Esophagus muscularis mucosa (tissue), 4 donors: Measurements from ENCODE around the gene SUN3. TPM values are rescaled to one million over a fixed set of nuclear protein-coding genes. Genes with fewer than 3 reads are reported as not detected.

ENCODE experiments used
- DNase-seq: peaks from one replicate; pipeline ENCODE4 v3.0.0-alpha.2; 2017; ENCODE audit errors: extremely low spot score
- H3K27ac ChIP-seq, 4 donors: fragments of 200-600 bp; sonication (generic); replicated peaks in 1 of 4; 1 replicate in 3 of 4; 2 replicates in 1 of 4; pipeline ENCODE4 v1.5.1; 2016 to 2019; ENCODE audit warnings: mild to moderate bottlenecking in 1 of 4
- H3K27me3 ChIP-seq, 4 donors: fragments of 200-600 bp; sonication (generic); one replicate each; pipeline versions ENCODE4 v1.5.1 to v1.6.0; 2016 to 2019
- H3K36me3 ChIP-seq, 4 donors: fragments of 200-600 bp; sonication (generic); one replicate each; pipeline ENCODE4 v1.5.1; 2016 to 2019
- H3K4me1 ChIP-seq, 4 donors: fragments of 200-600 bp; sonication (generic); one replicate each; pipeline ENCODE4 v1.5.1; 2016 to 2019
- H3K4me3 ChIP-seq, 4 donors: fragments of 200-600 bp; sonication (generic); 1 replicate in 2 of 4; 2 replicates in 2 of 4; pipeline ENCODE4 v1.5.1; 2016 to 2019; ENCODE audit warnings: mild to moderate bottlenecking in 4 of 4, moderate library complexity in 1 of 4
- H3K9me3 ChIP-seq, 4 donors: fragments of 200-600 bp; sonication (generic); 1 replicate in 3 of 4; 2 replicates in 1 of 4; pipeline ENCODE4 v1.5.1; 2016 to 2019
- CTCF ChIP-seq, 3 experiments: fragments of 200-600 bp in 2 of 3; fragments of 450-650 bp in 1 of 3; sonication (generic) in 2 of 3; IDR thresholded peaks; one replicate each; pipeline ENCODE4 v1.5.1; 2017 to 2019; ENCODE audit warnings: antibody characterized with exemption in 3 of 3, mild to moderate bottlenecking in 2 of 3, moderate library complexity in 1 of 3
- EP300 ChIP-seq: sonication (generic); formaldehyde crosslinking; IDR thresholded peaks from one replicate; pipeline ENCODE4 v1.6.1; 2017; ENCODE audit warnings: antibody characterized with exemption
- POLR2A ChIP-seq: fragments of 450-650 bp; IDR thresholded peaks from one replicate; pipeline ENCODE4 v1.6.1; 2017; ENCODE audit warnings: antibody characterized with exemption, moderate library complexity, mild to moderate bottlenecking, low read depth
- POLR2AphosphoS5 ChIP-seq, 2 donors: sonication (generic); formaldehyde crosslinking; IDR thresholded peaks; one replicate each; pipeline ENCODE4 v1.6.1; 2017; ENCODE audit warnings: antibody characterized with exemption in 2 of 2
- WGBS: methylation state at CpG from one replicate; pipeline ENCODE4 v1.1.5; 2018; 5-methylcytosine and 5-hydroxymethylcytosine counted together
- intact Hi-C: fragments of 100-400 bp; cut with DNase I; formaldehyde crosslinking; loops from one replicate; pipeline ENCODE4 v1.15.1; 2023
- total RNA-seq, 4 donors: library from RNA; depleted of rRNA; stranded (reverse); fragments of >200 nt; gene quantifications; one replicate each; pipeline versions ENCODE4 v1.1.0 to v1.2.1, GENCODE V29; 2016

Gene SUN3
- total RNA-seq, 4 donors from 2014 or later: not detected

- Histone ChIP-seq H3K36me3 (no peaks in the 10 kb centered on the region), H3K4me1 (no peaks in the 10 kb centered on the region), H3K9me3 (no peaks in the 10 kb centered on the region), H3K27me3 (no peaks in the 10 kb centered on the region), H3K27ac (no peak overlapping the region), H3K4me3 (no peak overlapping the region)
- DNase-seq: no peak
- intact Hi-C loops: no loop called here
- no peak for TF ChIP-seq EP300
- TF ChIP-seq CTCF (IDR thresholded peaks at IDR 0.05): no peak
- no peak for TF ChIP-seq POLR2A
- TF ChIP-seq POLR2AphosphoS5 (IDR thresholded peaks at IDR 0.05): no peak
- WGBS: 66% methylated on average over 8 of the region's 8 CpGs
Observed at GRCh38 chr7:48052748-48053147, 23.8 kb upstream of the SUN3 start.

- Histone ChIP-seq H3K36me3 (no peaks in the 10 kb centered on the region), H3K9me3 (no peaks in the 10 kb centered on the region), H3K4me3 (no peak overlapping the region), H3K27me3 (no peaks in the 10 kb centered on the region), H3K27ac (no peak overlapping the region), H3K4me1 (no peaks in the 10 kb centered on the region)
- TF ChIP-seq CTCF (IDR thresholded peaks at IDR 0.05): no peak
- WGBS: 82% methylated on average over 8 of the region's 8 CpGs
- no peak for DNase-seq
- intact Hi-C loops: no loop called here
Observed at GRCh38 chr7:48049850-48050249, 20.9 kb upstream of the SUN3 start.

GRCh38 chr7:48048113-48048512 is 19.2 kb upstream of the SUN3 start:
- Histone ChIP-seq H3K36me3 (no peaks in the 10 kb centered on the region), H3K9me3 (no peaks in the 10 kb centered on the region), H3K27me3 (no peaks in the 10 kb centered on the region), H3K27ac (no peak overlapping the region), H3K4me1 (no peaks in the 10 kb centered on the region), H3K4me3 (no peak overlapping the region)
- TF ChIP-seq EP300 (no peak), POLR2AphosphoS5 (IDR thresholded peaks at IDR 0.05) (no peak), CTCF (IDR thresholded peaks at IDR 0.05) (no peak), POLR2A (no peak)
- DNase-seq: no peak
- intact Hi-C loops: no loop called here
- WGBS: 93% methylated on average over 8 of the region's 8 CpGs

DNA sequence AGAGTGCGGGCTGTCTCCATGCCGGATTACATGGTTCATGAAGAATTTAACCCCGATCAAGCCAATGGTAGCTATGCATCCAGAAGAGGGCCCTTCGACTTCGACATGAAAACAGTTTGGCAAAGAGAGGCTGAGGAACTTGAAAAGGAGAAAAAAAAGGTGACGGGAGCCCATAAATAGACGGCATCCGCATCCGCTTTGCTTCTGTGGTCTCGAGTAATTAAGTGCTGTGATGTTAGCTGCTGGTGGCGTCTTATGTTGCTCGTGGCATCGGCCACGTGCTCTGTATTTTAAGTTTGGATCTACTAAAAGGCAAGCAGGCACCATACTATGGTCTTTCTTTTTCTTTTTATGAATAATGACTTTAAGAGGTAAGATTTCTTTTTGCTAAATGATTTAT is 17.6 kb upstream of the SUN3 start:
- TF ChIP-seq EP300: no peak
- TF ChIP-seq POLR2AphosphoS5 (IDR thresholded peaks at IDR 0.05): no peak
- no peak for TF ChIP-seq CTCF (IDR thresholded peaks at IDR 0.05)
- TF ChIP-seq POLR2A: no peak
- no peak overlapping the region for H3K27ac ChIP-seq
- no peak overlapping the region for H3K4me3 ChIP-seq
- WGBS: 70% methylated on average over 14 of the region's 14 CpGs
- DNase-seq: no peak
- H3K9me3 ChIP-seq: no peaks in the 10 kb centered on the region
- no peaks in the 10 kb centered on the region for H3K27me3 ChIP-seq
- no peaks in the 10 kb centered on the region for H3K4me1 ChIP-seq
- H3K36me3 ChIP-seq: no peaks in the 10 kb centered on the region
- intact Hi-C loops: no loop called here

GRCh38 chr7:48045195-48045765 is 16.4 kb upstream of the SUN3 start:
- H3K4me3 ChIP-seq: no peak overlapping the region
- TF ChIP-seq POLR2A (no peak), EP300 (no peak), POLR2AphosphoS5 (IDR thresholded peaks at IDR 0.05) (no peak), CTCF (IDR thresholded peaks at IDR 0.05) (no peak)
- H3K9me3 ChIP-seq: no peaks in the 10 kb centered on the region
- H3K4me1 ChIP-seq: no peaks in the 10 kb centered on the region
- 70% methylated on average over 9 of the region's 9 CpGs for WGBS
- no peak overlapping the region for H3K27ac ChIP-seq
- H3K36me3 ChIP-seq: no peaks in the 10 kb centered on the region
- H3K27me3 ChIP-seq: no peaks in the 10 kb centered on the region
- no peak for DNase-seq
- intact Hi-C loops: no loop called here
